ENCODE measurements around the gene SMARCA4.
"Not testable (repeated sequence)": the region's sequence is repeated elsewhere in the genome, so short reads cannot be mapped to it uniquely, and the experiment has no call there.

Gene SMARCA4

GRCh38 chr19:10981252-10981895 lies 20.5 kb downstream of the SMARCA4 start:
- no peak for DNase-seq

- no peak for DNase-seq
Observed at GRCh38 chr19:10983026-10983425, 22.2 kb downstream of the SMARCA4 start.

GRCh38 chr19:10984166-10984735 lies 23.4 kb downstream of the SMARCA4 start:
- DNase-seq, result no peak

- no peak for DNase-seq
Observed at GRCh38 chr19:10985502-10985901, 24.7 kb downstream of the SMARCA4 start.

- DNase-seq, result no peak
Observed at GRCh38 chr19:10986301-10987127, 25.7 kb downstream of the SMARCA4 start.

GRCh38 chr19:10987571-10988297 lies 26.9 kb downstream of the SMARCA4 start:
- DNase-seq, result no peak

- DNase-seq, result no peak
Observed at GRCh38 chr19:10988380-10988779, 27.6 kb downstream of the SMARCA4 start.

GRCh38 chr19:10988921-10989320 lies 28.1 kb downstream of the SMARCA4 start:
- no peak for DNase-seq

- DNase-seq, result no peak
Observed at GRCh38 chr19:10991076-10991475, 30.2 kb downstream of the SMARCA4 start.

- no peak for DNase-seq
Observed at GRCh38 chr19:10991521-10992081, 30.8 kb downstream of the SMARCA4 start.

GRCh38 chr19:10992174-10992573 lies 31.3 kb downstream of the SMARCA4 start:
- not testable (repeated sequence) for DNase-seq

- no peak for DNase-seq
Observed at GRCh38 chr19:10995926-10996600, 35.2 kb downstream of the SMARCA4 start.

GRCh38 chr19:10998045-10998533 lies 37.3 kb downstream of the SMARCA4 start:
- no peak for DNase-seq

GRCh38 chr19:10998666-10999065 lies 37.8 kb downstream of the SMARCA4 start:
- no peak for DNase-seq

- no peak for DNase-seq
Observed at GRCh38 chr19:11005521-11005920, 44.7 kb downstream of the SMARCA4 start.

GRCh38 chr19:11007385-11007784 lies 46.6 kb downstream of the SMARCA4 start:
- no peak for DNase-seq

- DNase-seq, result no peak
Observed at GRCh38 chr19:11007962-11008532, 47.2 kb downstream of the SMARCA4 start.

- no peak for DNase-seq
Observed at GRCh38 chr19:11010041-11010440, 49.2 kb downstream of the SMARCA4 start.

- DNase-seq, result no peak
Observed at GRCh38 chr19:11012507-11012906, 51.7 kb downstream of the SMARCA4 start.

GRCh38 chr19:11013771-11014170 lies 52.9 kb downstream of the SMARCA4 start:
- DNase-seq, result no peak

- DNase-seq, result no peak
Observed at GRCh38 chr19:11014403-11014911, 53.6 kb downstream of the SMARCA4 start.

GRCh38 chr19:11016631-11017030 lies 55.8 kb downstream of the SMARCA4 start:
- no peak for DNase-seq
